GM12891 (cell line): ENCODE data around the gene ITGAL.

Source experiments
- POLR2A ChIP-seq: IDR thresholded peaks from 2 replicates; pipeline ENCODE4 v1.6.1; 2011; ENCODE audit warnings: low read depth, low read length, control low read depth
- POLR2AphosphoS5 ChIP-seq: IDR thresholded peaks from 2 replicates; pipeline ENCODE4 v1.6.1; 2011; ENCODE audit warnings: low read depth, low read length, control low read depth
- TAF1 ChIP-seq: IDR thresholded peaks from 2 replicates; pipeline ENCODE4 v1.6.1; 2011; ENCODE audit warnings: low read depth, low read length, control low read depth

- TF ChIP-seq POLR2A (no peak), TAF1 (no peak), POLR2AphosphoS5 (0 out of 2 replicates have a peak, but pooled peaks have one; percentile 11)
These were observed 43.2 kb upstream of the ITGAL start for GRCh38 chr16:30429418-30429677.
